ENCODE results near the gene DGKE. TPM values are rescaled to one million over a fixed set of nuclear protein-coding genes. Genes with fewer than 3 reads are reported as not detected.

The DGKE gene
- total RNA-seq, 1 donor from 2014 or later: 5.4 TPM

DNA sequence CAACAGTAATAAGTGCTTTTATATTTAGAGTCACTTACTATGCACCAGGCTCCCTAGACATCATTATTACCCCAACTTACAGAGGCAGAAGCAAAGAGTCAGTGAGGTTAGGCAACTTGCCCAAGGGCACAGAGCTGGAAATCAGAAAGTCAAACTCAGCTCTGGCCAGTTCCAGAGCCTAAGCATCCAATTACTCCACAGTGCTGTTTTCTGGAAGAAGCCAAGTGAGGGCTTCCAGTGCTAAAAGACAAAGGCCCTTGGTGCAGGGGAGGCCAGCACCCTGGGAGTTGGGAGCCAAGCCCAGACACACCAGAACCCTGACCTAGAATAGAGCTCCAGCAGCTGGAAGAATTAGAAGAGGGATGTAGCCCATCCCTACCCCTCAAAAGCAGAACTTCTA lies 40.4 kb upstream of the DGKE start:
- DNase-seq (ENCODE audit: low read depth, low spot score): no peak
- H3K27ac Mint-ChIP-seq (ENCODE audit: unreplicated experiment): no peak overlapping the region

DNA sequence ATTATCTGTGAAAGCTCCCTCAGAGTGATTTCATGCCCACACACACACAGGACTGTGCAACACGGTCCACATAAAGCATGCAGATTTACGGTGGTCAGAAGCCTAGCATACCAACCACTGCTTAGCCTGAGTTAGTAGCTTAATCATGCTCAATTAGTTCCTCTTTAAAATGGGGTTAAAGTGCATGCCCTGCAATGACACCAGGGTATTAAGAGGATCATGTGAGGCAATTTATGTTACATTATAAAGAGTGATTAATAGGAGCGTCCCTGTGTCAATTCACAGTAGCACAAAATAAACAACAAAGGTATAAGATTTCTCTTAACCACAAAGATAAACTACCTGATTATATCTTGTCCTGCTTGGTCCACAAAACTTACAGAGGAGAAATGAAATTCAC lies 40.0 kb upstream of the DGKE start:
- Mint-ChIP-seq H3K27me3 (ENCODE audit: low read depth) (no peaks in the 10 kb centered on the region), H3K4me3 (no peak overlapping the region), H3K36me3 (ENCODE audit: low read depth) (peaks cover 3% of the 10 kb centered on the region), H3K4me1 (peaks cover 3% of the 10 kb centered on the region), H3K9me3 (peaks cover 8% of the 10 kb centered on the region), H3K27ac (ENCODE audit: unreplicated experiment) (no peak overlapping the region)
- TF ChIP-seq, protein P1, sequence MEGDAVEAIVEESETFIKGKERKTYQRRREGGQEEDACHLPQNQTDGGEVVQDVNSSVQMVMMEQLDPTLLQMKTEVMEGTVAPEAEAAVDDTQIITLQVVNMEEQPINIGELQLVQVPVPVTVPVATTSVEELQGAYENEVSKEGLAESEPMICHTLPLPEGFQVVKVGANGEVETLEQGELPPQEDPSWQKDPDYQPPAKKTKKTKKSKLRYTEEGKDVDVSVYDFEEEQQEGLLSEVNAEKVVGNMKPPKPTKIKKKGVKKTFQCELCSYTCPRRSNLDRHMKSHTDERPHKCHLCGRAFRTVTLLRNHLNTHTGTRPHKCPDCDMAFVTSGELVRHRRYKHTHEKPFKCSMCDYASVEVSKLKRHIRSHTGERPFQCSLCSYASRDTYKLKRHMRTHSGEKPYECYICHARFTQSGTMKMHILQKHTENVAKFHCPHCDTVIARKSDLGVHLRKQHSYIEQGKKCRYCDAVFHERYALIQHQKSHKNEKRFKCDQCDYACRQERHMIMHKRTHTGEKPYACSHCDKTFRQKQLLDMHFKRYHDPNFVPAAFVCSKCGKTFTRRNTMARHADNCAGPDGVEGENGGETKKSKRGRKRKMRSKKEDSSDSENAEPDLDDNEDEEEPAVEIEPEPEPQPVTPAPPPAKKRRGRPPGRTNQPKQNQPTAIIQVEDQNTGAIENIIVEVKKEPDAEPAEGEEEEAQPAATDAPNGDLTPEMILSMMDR (conservative IDR thresholded peaks at IDR 0.05): no peak
- no peak for DNase-seq (ENCODE audit: low read depth, low spot score)

More for the DNA sequence above, 40.4 kb upstream of the DGKE start:
- Mint-ChIP-seq H3K4me3 (no peak overlapping the region), H3K9me3 (peaks cover 8% of the 10 kb centered on the region), H3K4me1 (no peaks in the 10 kb centered on the region), H3K36me3 (ENCODE audit: low read depth) (peaks cover 3% of the 10 kb centered on the region), H3K27me3 (ENCODE audit: low read depth) (no peaks in the 10 kb centered on the region)
- TF ChIP-seq, protein P1 (conservative IDR thresholded peaks at IDR 0.05): no peak

DNA sequence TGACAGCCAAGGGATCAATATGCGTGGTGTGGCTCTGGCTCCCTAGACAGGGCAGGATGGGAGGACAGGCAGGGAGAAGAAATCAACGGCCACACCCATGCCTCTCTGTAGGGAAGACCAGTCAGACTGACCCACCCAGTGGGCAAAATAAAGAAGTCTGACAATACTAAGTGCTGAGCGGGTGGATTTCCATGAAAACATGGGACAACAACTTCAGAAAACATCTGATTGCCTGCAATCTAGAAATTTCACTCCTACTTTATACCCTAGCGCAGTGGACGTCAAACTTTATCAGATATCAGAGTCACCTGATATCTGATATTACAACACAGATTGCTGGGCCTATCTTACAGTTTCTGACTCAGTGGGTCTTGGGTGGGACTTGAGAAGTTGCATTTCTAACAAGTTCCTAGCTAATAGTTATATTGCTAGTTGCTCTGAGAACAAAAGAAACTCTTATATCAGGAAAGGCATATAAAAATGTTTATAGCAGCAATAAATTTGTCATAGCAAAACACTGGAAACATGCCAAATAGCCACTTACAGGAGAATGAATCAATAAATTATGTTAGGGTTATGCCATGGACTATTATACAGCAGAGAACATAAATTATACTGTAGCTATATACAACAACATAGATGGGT lies 38.6 kb upstream of the DGKE start:
- H3K9me3 Mint-ChIP-seq: peaks cover 8% of the 10 kb centered on the region

DNA sequence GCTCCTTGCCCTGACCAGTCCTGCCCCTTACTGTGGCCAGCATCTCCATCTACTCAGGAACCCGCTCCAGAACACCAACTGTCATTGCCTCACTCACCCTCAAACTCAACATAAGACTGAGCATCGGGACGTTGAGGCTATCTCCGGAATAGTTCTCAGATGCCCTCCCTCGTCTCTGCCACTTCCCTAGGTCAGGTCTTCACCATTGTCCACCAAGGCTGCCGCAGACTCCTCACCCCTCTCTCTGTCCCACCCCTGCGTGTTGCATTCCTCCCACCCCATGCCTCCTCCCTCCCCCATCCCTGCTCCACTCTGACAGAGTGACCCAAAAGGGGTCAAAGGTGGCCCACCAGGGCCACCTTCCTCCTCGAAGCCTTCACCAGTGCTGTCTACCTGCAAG lies 37.4 kb upstream of the DGKE start:
- Mint-ChIP-seq H3K36me3 (ENCODE audit: low read depth) (peaks cover 3% of the 10 kb centered on the region), H3K9me3 (peaks cover 8% of the 10 kb centered on the region), H3K27me3 (ENCODE audit: low read depth) (no peaks in the 10 kb centered on the region), H3K27ac (ENCODE audit: unreplicated experiment) (no peak overlapping the region), H3K4me1 (peaks cover 10% of the 10 kb centered on the region), H3K4me3 (no peak overlapping the region)
- TF ChIP-seq, protein P1 (conservative IDR thresholded peaks at IDR 0.05): no peak
- no peak for DNase-seq (ENCODE audit: low read depth, low spot score)

More for the DNA sequence above, 38.6 kb upstream of the DGKE start:
- no peaks in the 10 kb centered on the region for H3K27me3 Mint-ChIP-seq (ENCODE audit: low read depth)
- H3K27ac Mint-ChIP-seq (ENCODE audit: unreplicated experiment): no peak overlapping the region
- TF ChIP-seq, protein P1 (conservative IDR thresholded peaks at IDR 0.05): no peak
- DNase-seq (ENCODE audit: low read depth, low spot score): no peak
- peaks cover 10% of the 10 kb centered on the region for H3K4me1 Mint-ChIP-seq
- H3K4me3 Mint-ChIP-seq: no peak overlapping the region
- peaks cover 3% of the 10 kb centered on the region for H3K36me3 Mint-ChIP-seq (ENCODE audit: low read depth)

DNA sequence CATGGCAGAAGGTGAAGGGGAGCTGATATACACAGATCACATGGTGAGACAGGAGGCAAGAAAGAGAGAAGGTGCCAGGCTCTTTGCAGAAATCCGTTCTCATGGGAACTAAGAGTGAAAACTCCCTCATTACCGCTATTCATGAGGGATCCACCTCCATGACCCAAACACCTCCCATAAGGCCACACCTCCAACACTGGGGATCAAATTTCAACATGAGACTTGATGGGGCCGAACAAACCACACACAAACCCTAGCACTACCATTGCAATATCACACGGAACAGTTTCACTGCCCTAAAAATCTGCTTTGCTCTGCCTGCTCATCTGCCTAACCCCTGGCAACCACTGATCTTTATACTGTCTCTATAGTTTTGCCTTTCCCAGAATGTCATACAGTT lies 35.0 kb upstream of the DGKE start:
- H3K9me3 Mint-ChIP-seq: peaks cover 2% of the 10 kb centered on the region

More for the DNA sequence above, 35.0 kb upstream of the DGKE start:
- H3K4me1 Mint-ChIP-seq: peaks cover 10% of the 10 kb centered on the region
- DNase-seq (ENCODE audit: low read depth, low spot score): no peak
- TF ChIP-seq, protein P1 (conservative IDR thresholded peaks at IDR 0.05): no peak
- no peaks in the 10 kb centered on the region for H3K27me3 Mint-ChIP-seq (ENCODE audit: low read depth)
- no peak overlapping the region for H3K4me3 Mint-ChIP-seq
- no peaks in the 10 kb centered on the region for H3K36me3 Mint-ChIP-seq (ENCODE audit: low read depth)
- H3K27ac Mint-ChIP-seq (ENCODE audit: unreplicated experiment): no peak overlapping the region
